Thymus (tissue), 11 donors: ENCODE data around the gene ZFAND2B. TPM values are rescaled to one million over a fixed set of nuclear protein-coding genes. Genes with fewer than 3 reads are reported as not detected.
A peak's percentile ranks its signal among the peaks of the same experiment; 100 is the strongest.

Experiments
- DNase-seq, 9 donors: peaks; one replicate each; pipeline ENCODE4 v3.0.0-alpha.2; 2013; ENCODE audit warnings: low spot score in 9 of 9, low read depth in 6 of 9, missing footprints in 1 of 9
- H3K27ac ChIP-seq, 2 donors: one replicate each; pipeline ENCODE4 v1.5.1; 2013; ENCODE audit warnings: control low read depth in 1 of 2, low read depth in 1 of 2, low read length in 1 of 2, mild to moderate bottlenecking in 1 of 2, moderate library complexity in 1 of 2
- H3K27me3 ChIP-seq, 2 donors: one replicate each; pipeline ENCODE4 v1.5.1; 2013; ENCODE audit warnings: low read length in 1 of 2; ENCODE audit not compliant: control insufficient read depth in 2 of 2, insufficient read depth in 1 of 2
- H3K36me3 ChIP-seq, 2 donors: one replicate each; pipeline ENCODE4 v1.5.1; 2013; ENCODE audit warnings: low read length in 1 of 2, mild to moderate bottlenecking in 1 of 2, moderate library complexity in 1 of 2; ENCODE audit not compliant: control insufficient read depth in 2 of 2, insufficient read depth in 2 of 2
- H3K4me1 ChIP-seq, 2 donors: one replicate each; pipeline ENCODE4 v1.5.1; 2013; ENCODE audit warnings: low read length in 2 of 2; ENCODE audit not compliant: control insufficient read depth in 2 of 2, insufficient read depth in 2 of 2
- H3K4me3 ChIP-seq, 2 donors: one replicate each; pipeline ENCODE4 v1.5.1; 2013; ENCODE audit warnings: low read length in 2 of 2, control low read depth in 1 of 2, mild to moderate bottlenecking in 1 of 2
- H3K9me3 ChIP-seq, 2 donors: one replicate each; pipeline ENCODE4 v1.5.1; 2013; ENCODE audit warnings: low read length in 1 of 2, mild to moderate bottlenecking in 1 of 2; ENCODE audit not compliant: control insufficient read depth in 2 of 2, insufficient read depth in 1 of 2
- WGBS: extraction: QIAGEN DNeasy Blood & Tissue Kit; methylation state at CpG from one replicate; pipeline ENCODE4 v1.1.7; 2013; 5-methylcytosine and 5-hydroxymethylcytosine counted together
- polyA plus RNA-seq: library from polyadenylated mRNA; stranded (reverse); fragments of 200-250 nt; gene quantifications from one replicate; pipeline ENCODE4 v1.2.3, GENCODE V29; 2013
- total RNA-seq: library from RNA; stranded (reverse); fragments of 120-200 nt; gene quantifications from one replicate; pipeline ENCODE4 v1.2.4, GENCODE V29; 2013
- donor health status: healthy.

The ZFAND2B gene
- total and polyA plus RNA-seq, 2 donors: 57.8 to 59.0 TPM

GRCh38 chr2:219207884-219208740 is 1.5 kb downstream of the ZFAND2B start:
- 88% methylated on average over 17 of the region's 17 CpGs for WGBS
- no peak overlapping the region for H3K4me3 ChIP-seq
- DNase-seq: no peak
- H3K27me3 ChIP-seq: no peaks in the 10 kb centered on the region
- peaks cover 28 to 38% of the 10 kb centered on the region in 2 donors for H3K36me3 ChIP-seq
- peaks cover 6 to 49% of the 10 kb centered on the region in 2 donors for H3K4me1 ChIP-seq
- peak overlapping the region in 1 of 2 donors; percentile 66 for H3K27ac ChIP-seq
- H3K9me3 ChIP-seq: peaks cover 0 to 3% of the 10 kb centered on the region in 2 donors

DNA sequence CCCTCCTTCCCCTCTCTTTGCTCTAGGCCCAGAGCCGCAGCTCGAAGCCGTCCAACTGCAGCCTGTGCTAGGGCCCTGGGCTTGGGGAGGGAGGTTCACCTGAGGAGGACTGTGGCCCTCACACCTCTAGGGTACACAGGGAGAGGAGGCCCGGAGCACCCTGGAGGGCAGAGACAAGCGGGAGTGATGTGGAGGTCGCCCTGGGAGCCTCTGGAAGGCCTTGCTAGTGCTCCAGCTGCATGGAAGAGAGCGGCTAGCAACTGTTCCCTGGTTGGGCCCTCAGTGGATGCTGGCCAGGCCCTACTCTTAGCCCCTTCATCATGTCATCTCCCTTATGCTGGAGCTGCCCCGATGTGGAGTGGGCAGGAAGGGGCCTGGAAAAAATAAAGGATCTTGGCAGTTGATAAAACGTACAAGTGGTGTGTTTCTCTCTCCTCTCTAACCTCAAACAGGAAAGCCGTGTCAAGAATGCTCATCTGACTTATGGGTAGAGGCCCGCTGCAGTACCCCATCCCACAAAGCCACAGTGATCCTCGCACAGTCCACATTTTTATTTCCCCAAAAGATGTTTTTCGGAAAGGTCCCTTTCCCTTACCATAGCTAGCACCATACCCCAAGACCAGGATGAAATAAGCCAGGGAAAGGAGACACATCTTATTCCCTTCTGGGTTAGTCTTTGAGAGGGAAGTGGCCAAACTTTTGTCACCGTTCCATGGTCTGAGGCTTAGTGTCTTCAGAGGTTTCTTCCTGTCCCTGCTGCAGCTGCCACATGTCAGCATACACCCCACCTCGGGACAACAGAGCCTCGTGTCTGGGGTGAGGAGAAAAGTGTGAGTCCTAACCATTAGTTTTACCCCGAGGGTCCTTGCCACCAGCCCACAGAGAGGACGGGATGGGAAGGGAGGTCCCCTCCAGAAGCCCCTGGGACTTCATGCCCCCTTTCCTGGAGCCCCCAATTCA is 2.9 kb downstream of the ZFAND2B start:
- DNase-seq: no peak
- no peak overlapping the region for H3K4me3 ChIP-seq
- peaks cover 33 to 38% of the 10 kb centered on the region in 2 donors for H3K36me3 ChIP-seq
- peaks cover 0 to under 1% of the 10 kb centered on the region in 2 donors for H3K9me3 ChIP-seq
- H3K27ac ChIP-seq: peak overlapping the region in 1 of 2 donors; percentile 55
- H3K4me1 ChIP-seq: peaks cover 6 to 49% of the 10 kb centered on the region in 2 donors
- no peaks in the 10 kb centered on the region for H3K27me3 ChIP-seq
- WGBS: 41% methylated on average over 18 of the region's 18 CpGs

DNA sequence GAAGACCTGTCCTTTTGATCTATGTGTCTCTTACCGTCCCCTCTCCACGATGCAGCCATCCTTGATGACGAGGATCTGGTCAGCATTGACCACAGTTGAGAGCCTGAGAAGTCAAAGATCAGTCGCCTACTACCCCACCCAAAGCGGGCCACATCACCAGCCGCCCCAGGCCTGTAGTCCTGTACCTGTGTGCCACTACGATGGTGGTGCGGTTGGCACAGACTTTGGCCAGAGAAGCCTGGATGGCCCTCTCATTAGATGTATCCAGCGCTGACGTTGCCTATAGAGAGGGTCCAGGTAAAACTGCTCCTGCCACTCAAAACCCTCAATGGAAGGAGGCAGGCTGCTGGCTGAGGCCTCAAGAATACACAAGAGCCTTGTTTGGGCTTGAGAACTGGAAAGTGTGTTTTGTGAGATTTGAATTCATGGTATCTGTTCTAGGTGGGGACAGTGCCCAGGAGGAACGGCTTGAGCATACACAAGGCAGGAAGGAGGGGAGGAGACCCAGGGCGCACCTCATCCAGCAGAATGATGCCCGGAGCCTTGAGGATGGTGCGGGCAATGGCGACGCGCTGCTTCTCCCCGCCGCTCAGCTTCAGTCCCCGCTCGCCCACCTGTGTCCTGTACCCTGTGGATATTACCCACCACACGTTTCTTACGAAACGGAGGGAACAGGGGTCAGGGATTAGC is 3.8 kb downstream of the ZFAND2B start:
- no peak overlapping the region for H3K27ac ChIP-seq
- no peaks in the 10 kb centered on the region for H3K9me3 ChIP-seq
- peaks cover 6 to 49% of the 10 kb centered on the region in 2 donors for H3K4me1 ChIP-seq
- WGBS: 97% methylated on average over 24 of the region's 24 CpGs
- no peak overlapping the region for H3K4me3 ChIP-seq
- no peaks in the 10 kb centered on the region for H3K27me3 ChIP-seq
- DNase-seq: no peak
- H3K36me3 ChIP-seq: peaks cover 35 to 38% of the 10 kb centered on the region in 2 donors

DNA sequence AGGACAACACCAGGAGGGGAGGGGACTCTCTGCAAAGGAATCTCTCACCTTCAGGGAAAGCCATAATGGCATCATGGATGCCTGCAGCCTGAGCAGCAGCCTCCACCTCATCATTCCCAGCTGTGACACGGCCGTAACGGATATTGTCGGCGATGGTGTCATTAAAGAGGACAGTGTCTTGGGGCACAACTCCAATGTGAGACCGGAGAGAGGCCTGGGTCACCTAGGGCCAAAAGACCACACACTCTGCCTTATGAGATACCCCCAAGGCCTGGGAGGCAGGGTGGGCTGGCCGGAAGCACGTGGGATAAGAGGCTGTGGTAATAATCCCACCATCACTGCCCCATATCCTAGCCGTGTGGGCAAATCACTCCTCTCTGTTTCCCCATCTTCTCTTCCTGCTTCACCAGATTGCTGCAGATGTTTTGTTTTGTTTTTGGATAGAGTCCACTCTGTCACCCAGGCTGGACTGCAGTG is 4.3 kb downstream of the ZFAND2B start:
- 93% methylated on average over 9 of the region's 9 CpGs for WGBS
- Histone ChIP-seq H3K27me3 (no peaks in the 10 kb centered on the region), H3K36me3 (peaks cover 37 to 38% of the 10 kb centered on the region in 2 donors), H3K27ac (peak overlapping the region in 1 of 2 donors; percentile 43), H3K4me3 (no peak overlapping the region), H3K4me1 (peaks cover 3 to 46% of the 10 kb centered on the region in 2 donors), H3K9me3 (no peaks in the 10 kb centered on the region)
- DNase-seq: no peak

DNA sequence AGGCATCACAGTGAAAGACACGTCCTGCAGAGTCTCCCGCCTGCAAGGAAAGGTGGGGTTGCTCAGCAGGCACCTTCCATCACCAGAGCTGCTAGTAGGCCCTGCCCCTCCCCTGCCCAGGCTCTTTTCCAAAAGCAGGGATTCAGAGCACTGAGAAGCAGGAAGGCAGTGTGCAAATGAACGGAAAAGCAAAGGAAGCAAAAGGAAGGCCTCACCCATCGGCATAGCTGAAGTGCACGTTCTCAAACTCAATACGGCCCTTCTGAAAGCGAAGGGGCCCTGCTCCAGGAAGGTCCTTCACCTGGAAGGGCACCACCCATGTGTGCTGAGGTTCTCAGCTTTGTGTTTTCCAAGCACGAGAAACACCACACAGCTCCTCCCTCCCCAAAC is 6.4 kb downstream of the ZFAND2B start:
- H3K27ac ChIP-seq: no peak overlapping the region
- H3K9me3 ChIP-seq: peaks cover 0 to under 1% of the 10 kb centered on the region in 2 donors
- H3K27me3 ChIP-seq: peaks cover 0 to 5% of the 10 kb centered on the region in 2 donors
- H3K36me3 ChIP-seq: peaks cover 32 to 34% of the 10 kb centered on the region in 2 donors
- 99% methylated on average over 8 of the region's 8 CpGs for WGBS
- peaks cover 6 to 39% of the 10 kb centered on the region in 2 donors for H3K4me1 ChIP-seq
- no peak overlapping the region for H3K4me3 ChIP-seq
- no peak for DNase-seq

GRCh38 chr2:219213486-219214071 is 7.0 kb downstream of the ZFAND2B start:
- no peak overlapping the region for H3K27ac ChIP-seq
- peaks cover 0 to 10% of the 10 kb centered on the region in 2 donors for H3K27me3 ChIP-seq
- H3K9me3 ChIP-seq: peaks cover 0 to 3% of the 10 kb centered on the region in 2 donors
- peaks cover 27 to 29% of the 10 kb centered on the region in 2 donors for H3K36me3 ChIP-seq
- no peak for DNase-seq
- no peak overlapping the region for H3K4me3 ChIP-seq
- WGBS: 97% methylated on average over 10 of the region's 10 CpGs
- peaks cover 11 to 39% of the 10 kb centered on the region in 2 donors for H3K4me1 ChIP-seq

- Histone ChIP-seq H3K27me3 (peaks cover 0 to 12% of the 10 kb centered on the region in 2 donors), H3K4me3 (no peak overlapping the region), H3K9me3 (peaks cover 0 to 3% of the 10 kb centered on the region in 2 donors), H3K4me1 (peaks cover 16 to 41% of the 10 kb centered on the region in 2 donors), H3K27ac (no peak overlapping the region), H3K36me3 (peaks cover 21 to 23% of the 10 kb centered on the region in 2 donors)
- 97% methylated on average over 15 of the region's 15 CpGs for WGBS
- no peak for DNase-seq
Measured at GRCh38 chr2:219214141-219214540, 7.6 kb downstream of the ZFAND2B start.

DNA sequence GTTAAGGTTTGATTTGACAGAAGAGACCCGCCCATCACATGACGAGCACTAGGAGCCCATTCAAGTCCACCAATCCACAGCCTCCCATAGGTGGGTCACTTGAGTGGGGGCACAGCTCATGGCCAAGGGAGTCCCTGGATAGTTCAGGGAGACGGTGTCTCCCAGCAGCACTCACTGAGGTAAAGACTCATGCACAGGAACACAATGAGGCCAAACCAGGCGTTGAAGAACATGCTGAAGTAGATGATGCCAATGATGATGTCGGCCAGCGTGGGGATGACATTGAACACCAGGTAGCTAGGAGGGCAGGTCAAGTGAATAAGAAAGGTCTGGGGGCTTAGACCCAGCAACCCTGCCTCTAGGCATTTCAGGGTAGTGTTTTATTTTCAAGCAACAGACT is 8.2 kb downstream of the ZFAND2B start:
- peaks cover 18 to 39% of the 10 kb centered on the region in 2 donors for H3K4me1 ChIP-seq
- no peak overlapping the region for H3K27ac ChIP-seq
- DNase-seq: no peak
- peaks cover 0 to 12% of the 10 kb centered on the region in 2 donors for H3K27me3 ChIP-seq
- WGBS: 97% methylated on average over 6 of the region's 6 CpGs
- H3K9me3 ChIP-seq: peaks cover 0 to 3% of the 10 kb centered on the region in 2 donors
- no peak overlapping the region for H3K4me3 ChIP-seq
- peaks cover 20% of the 10 kb centered on the region in 2 donors for H3K36me3 ChIP-seq
